B cell (primary cell): ENCODE data around the gene UBE2E3. TPM values are rescaled to one million over a fixed set of nuclear protein-coding genes. Genes with fewer than 3 reads are reported as not detected.
A peak's percentile ranks its signal among the peaks of the same experiment; 100 is the strongest.

Source experiments
- ATAC-seq: fragments of 200-7000 bp; cut with Tn5 transposase; one replicate; pipeline ENCODE4 v1.10.0; 2021; ENCODE audit warnings: low read depth, mild to moderate bottlenecking, moderate number of reproducible peaks, moderate library complexity
- CTCF ChIA-PET: fragments of 350-600 bp; sonication (Branson Sonifier 250); formaldehyde crosslinking; loops from one replicate; lab custom pipeline; 2021; ENCODE audit warnings: antibody characterized with exemption, inconsistent platforms; lab: Charles Lee
- POLR2A ChIA-PET: fragments of 350-600 bp; sonication (Branson Sonifier 250); formaldehyde crosslinking; loops from one replicate; lab custom pipeline; 2021; ENCODE audit warnings: antibody characterized with exemption; lab: Charles Lee
- DNase-seq: peaks from one replicate; pipeline ENCODE4 v3.0.0; 2013
- H2AFZ ChIP-seq: 2 replicates; pipeline ENCODE4 v1.6.1; 2012; ENCODE audit warnings: mild to moderate bottlenecking, low read depth, low read length; ENCODE audit not compliant: insufficient read depth, poor library complexity, severe bottlenecking
- H3K27ac ChIP-seq, 2 donors: 1 replicate in 1 of 2; 2 replicates in 1 of 2; pipeline ENCODE4 v1.5.1; 2012 to 2013; ENCODE audit warnings: low read length in 2 of 2, mild to moderate bottlenecking in 2 of 2, moderate library complexity in 1 of 2
- H3K27me3 ChIP-seq, 4 experiments: fragments of 200-600 bp in 1 of 4; sonication (generic) in 1 of 4; replicated peaks in 1 of 4; 1 replicate in 2 of 4; 2 replicates in 2 of 4; pipeline versions ENCODE4 v1.6.1 to v1.7.0; 2013 to 2016; ENCODE audit warnings: low read length in 3 of 4, mild to moderate bottlenecking in 2 of 4, mixed read lengths in 1 of 4, moderate library complexity in 1 of 4; ENCODE audit not compliant: insufficient read depth in 4 of 4, control insufficient read depth in 3 of 4; ENCODE audit errors: control extremely low read depth in 1 of 4
- H3K36me3 ChIP-seq, 2 experiments: replicated peaks in 1 of 2; 1 replicate in 1 of 2; 2 replicates in 1 of 2; pipeline versions ENCODE4 v1.6.1 to v1.7.1; 2013; ENCODE audit warnings: low read length in 1 of 2; ENCODE audit not compliant: insufficient read depth in 2 of 2, control insufficient read depth in 1 of 2; ENCODE audit errors: control extremely low read depth in 1 of 2, extremely low read depth in 1 of 2
- H3K4me1 ChIP-seq, 2 donors: fragments of 200-600 bp in 1 of 2; sonication (generic) in 1 of 2; 1 replicate in 1 of 2; 2 replicates in 1 of 2; pipeline versions ENCODE4 v1.5.1 to v1.6.1; 2013 to 2017; ENCODE audit warnings: low read length in 2 of 2; ENCODE audit not compliant: control insufficient read depth in 2 of 2, insufficient read depth in 2 of 2
- H3K4me2 ChIP-seq: replicated peaks from 2 replicates; pipeline ENCODE3; 2012; ENCODE audit warnings: mild to moderate bottlenecking, low read depth, low read length; ENCODE audit not compliant: poor library complexity, severe bottlenecking
- H3K4me3 ChIP-seq, 5 experiments: fragments of 200-600 bp in 1 of 5; sonication (generic) in 1 of 5; 1 replicate in 3 of 5; 2 replicates in 2 of 5; pipeline versions ENCODE4 v1.5.1 to v1.7.0; 2011 to 2016; ENCODE audit warnings: low read length in 4 of 5, mild to moderate bottlenecking in 4 of 5, low read depth in 2 of 5, control low read depth in 1 of 5, moderate library complexity in 1 of 5; ENCODE audit not compliant: insufficient read depth in 1 of 5; ENCODE audit errors: control extremely low read depth in 1 of 5, extremely low read depth in 1 of 5
- H3K79me2 ChIP-seq: fragments of 200-600 bp; sonication (generic); one replicate; pipeline ENCODE4 v1.6.0; 2016; ENCODE audit warnings: low read length; ENCODE audit not compliant: control insufficient read depth, insufficient read depth
- H3K9ac ChIP-seq: fragments of 200-600 bp; sonication (generic); 2 replicates; pipeline ENCODE4 v1.6.1; 2017; ENCODE audit warnings: mild to moderate bottlenecking, low read length, moderate library complexity
- H3K9me3 ChIP-seq, 3 donors: one replicate each; pipeline versions ENCODE4 v1.6.1 to v1.7.1; 2013; ENCODE audit warnings: low read length in 2 of 3; ENCODE audit not compliant: control insufficient read depth in 2 of 3, insufficient read depth in 1 of 3; ENCODE audit errors: control extremely low read depth in 1 of 3
- H4K20me1 ChIP-seq: 2 replicates; pipeline ENCODE4 v1.6.0; 2012; ENCODE audit warnings: mild to moderate bottlenecking, low read length; ENCODE audit not compliant: insufficient read depth, control insufficient read depth, poor library complexity, severe bottlenecking
- H3K27ac Mint-ChIP-seq: one replicate; pipeline ENCODE4 v1.8.0; 2021; ENCODE audit warnings: mixed read lengths
- H3K27me3 Mint-ChIP-seq: one replicate; pipeline ENCODE4 v1.8.0; 2021; ENCODE audit warnings: mixed read lengths
- H3K4me1 Mint-ChIP-seq: one replicate; pipeline ENCODE4 v1.8.0; 2021; ENCODE audit warnings: mixed read lengths
- H3K4me3 Mint-ChIP-seq: one replicate; pipeline ENCODE4 v1.8.0; 2021; ENCODE audit warnings: mixed read lengths
- H3K9me3 Mint-ChIP-seq: one replicate; pipeline ENCODE4 v1.8.0; 2022; ENCODE audit warnings: mixed read lengths; ENCODE audit not compliant: insufficient read depth
- CTCF ChIP-seq: fragments of 200-600 bp; IDR thresholded peaks from one replicate; pipeline ENCODE4 v1.8.0; 2022; ENCODE audit warnings: antibody characterized with exemption, mild to moderate bottlenecking
- EZH2 ChIP-seq: IDR thresholded peaks from 2 replicates; pipeline ENCODE4 v1.6.1; 2012; ENCODE audit warnings: borderline replicate concordance, low read depth, mild to moderate bottlenecking, moderate library complexity, low read length; ENCODE audit not compliant: insufficient read depth, poor library complexity, severe bottlenecking
- WGBS: methylation state at CpG from one replicate; pipeline ENCODE4 v1.1.5; 2013; ENCODE audit warnings: missing lambda C conversion rate; ENCODE audit not compliant: insufficient coverage; 5-methylcytosine and 5-hydroxymethylcytosine counted together
- intact Hi-C: fragments of 100-400 bp; cut with micrococcal nuclease; formaldehyde crosslinking; loops from one replicate; pipeline ENCODE4 v1.10.0; 2022
- polyA plus RNA-seq: library from polyadenylated mRNA; depleted of rRNA; stranded (reverse); fragments of >200 nt; gene quantifications from 2 replicates; pipeline ENCODE4 v1.2.3, GENCODE V29; 2012
- total RNA-seq, 2 donors: library from RNA; stranded (reverse); fragments of 120-200 nt in 1 of 2; gene quantifications; 1 replicate in 1 of 2; 2 replicates in 1 of 2; pipeline versions ENCODE4 v1.2.3 to v1.2.4, GENCODE V29; 2013 to 2022

Gene UBE2E3
- total and polyA plus RNA-seq, 2 donors (not counting 1 experiment from before 2014, with no cell fraction given), result 26.7 to 31.6 TPM

DNA sequence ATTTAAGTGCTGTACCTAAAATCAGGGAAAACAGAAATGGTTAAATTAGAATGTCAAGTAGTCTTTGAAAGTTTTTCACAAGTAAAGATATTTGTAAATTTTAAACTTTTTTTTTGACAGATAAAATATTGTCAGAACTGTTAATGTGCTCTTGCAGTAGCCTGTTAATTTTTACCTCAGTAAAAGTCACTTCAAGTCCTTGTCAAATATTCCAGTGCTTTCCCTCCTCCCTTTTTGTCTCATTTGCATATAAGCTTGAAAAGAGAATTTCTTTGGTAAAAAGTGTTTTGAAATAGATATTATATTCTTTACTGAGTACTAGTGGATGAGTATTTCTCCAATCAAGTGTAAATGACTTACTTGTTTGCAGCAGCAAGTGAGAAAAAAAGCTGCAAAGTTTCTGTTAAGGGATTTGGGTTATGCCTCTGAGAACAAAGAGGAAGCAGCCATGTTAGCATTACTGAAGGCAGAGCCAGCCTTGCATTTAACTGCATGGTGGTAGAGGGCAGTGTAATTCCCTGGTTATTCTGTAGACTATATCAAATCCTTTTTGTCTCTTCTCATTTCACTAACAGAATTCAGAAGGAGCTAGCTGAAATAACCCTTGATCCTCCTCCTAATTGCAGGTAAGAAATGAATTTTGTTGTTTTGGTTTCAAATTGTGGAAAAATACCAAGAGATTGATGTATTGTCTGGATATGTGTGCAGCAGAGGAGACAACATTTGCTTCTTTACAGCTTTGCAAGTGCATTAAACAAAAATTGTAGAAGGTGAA lies 3.2 kb downstream of the UBE2E3 start:
- Histone ChIP-seq H3K4me1 (peaks cover 24 to 25% of the 10 kb centered on the region in 2 donors), H2AFZ (peak overlapping the region; percentile 27), H3K4me2 (peak overlapping the region; percentile 39), H3K27me3 (no peaks in the 10 kb centered on the region), H3K36me3 (peaks cover 0 to 2% of the 10 kb centered on the region in 2 experiments), H3K9ac (no peak overlapping the region), H3K79me2 (peaks cover 23% of the 10 kb centered on the region), H3K27ac (no peak overlapping the region), H3K9me3 (no peaks in the 10 kb centered on the region), H4K20me1 (no peaks in the 10 kb centered on the region), H3K4me3 (no peak overlapping the region)
- TF ChIP-seq EZH2 (no peak), CTCF (peak; percentile 28)
- ATAC-seq (peak; percentile 18), DNase-seq (peak; percentile 65)
- intact Hi-C loops, result no loop called here
- Mint-ChIP-seq H3K4me3 (no peak overlapping the region), H3K9me3 (no peaks in the 10 kb centered on the region), H3K4me1 (peaks cover 36% of the 10 kb centered on the region), H3K27ac (no peak overlapping the region), H3K27me3 (no peaks in the 10 kb centered on the region)
- POLR2A ChIA-PET, result no interaction called here
- CTCF ChIA-PET, result interaction anchor here (0.9 to 1.2 kb wide), 3 partner anchors 9 to 44 kb away, joined by 3 read pairs; no protein-coding TSS in a partner anchor

DNA sequence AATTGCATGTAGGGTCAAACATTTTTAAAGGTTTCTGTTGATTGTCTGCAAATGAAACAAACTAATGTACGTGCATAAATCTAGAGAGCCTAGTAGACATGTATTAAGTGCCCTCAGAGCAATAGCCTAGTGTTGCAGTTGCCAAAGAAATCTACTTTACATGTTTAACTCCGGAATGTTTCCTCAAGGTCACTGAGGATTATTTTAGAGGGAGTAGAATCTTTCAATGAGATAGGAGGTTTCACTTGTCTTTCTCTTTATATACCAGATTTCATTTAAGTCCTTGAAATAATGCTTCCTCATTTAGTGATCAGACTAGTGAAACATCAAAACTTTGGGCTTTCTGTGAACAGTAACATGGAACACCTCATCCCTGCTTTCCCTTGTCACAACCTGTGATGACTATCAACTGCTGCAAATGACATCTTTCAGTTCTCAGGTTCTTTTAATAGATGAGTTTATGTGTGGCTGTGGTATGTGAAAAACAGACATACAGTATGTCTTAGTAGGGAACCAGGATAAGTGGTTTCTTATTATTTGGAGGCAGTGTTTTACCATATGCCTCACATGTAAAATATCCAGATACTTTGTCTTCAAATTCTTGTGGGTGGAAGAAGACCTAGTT lies 5.5 kb downstream of the UBE2E3 start:
- Mint-ChIP-seq H3K4me1 (peaks cover 30% of the 10 kb centered on the region), H3K4me3 (no peak overlapping the region), H3K27me3 (no peaks in the 10 kb centered on the region), H3K9me3 (no peaks in the 10 kb centered on the region), H3K27ac (no peak overlapping the region)
- H4K20me1 ChIP-seq, result no peaks in the 10 kb centered on the region
- peaks cover 16 to 21% of the 10 kb centered on the region in 2 donors for H3K4me1 ChIP-seq
- no peaks in the 10 kb centered on the region for H3K9me3 ChIP-seq
- no peak overlapping the region for H3K27ac ChIP-seq
- H3K9ac ChIP-seq, result no peak overlapping the region
- no peak for DNase-seq
- intact Hi-C loops, result no loop called here
- TF ChIP-seq CTCF (no peak), EZH2 (no peak)
- ChIA-PET POLR2A (no interaction called here), CTCF (no interaction called here)
- peaks cover 2% of the 10 kb centered on the region in 2 experiments for H3K36me3 ChIP-seq
- no peak overlapping the region for H2AFZ ChIP-seq
- H3K4me3 ChIP-seq, result no peak overlapping the region
- no peaks in the 10 kb centered on the region for H3K27me3 ChIP-seq
- H3K4me2 ChIP-seq, result no peak overlapping the region
- ATAC-seq, result no peak
- WGBS, result 86% methylated on average over 1 of the region's 2 CpGs
- peaks cover 23% of the 10 kb centered on the region for H3K79me2 ChIP-seq
